ENCODE results near the gene CMYA5.

DNA sequence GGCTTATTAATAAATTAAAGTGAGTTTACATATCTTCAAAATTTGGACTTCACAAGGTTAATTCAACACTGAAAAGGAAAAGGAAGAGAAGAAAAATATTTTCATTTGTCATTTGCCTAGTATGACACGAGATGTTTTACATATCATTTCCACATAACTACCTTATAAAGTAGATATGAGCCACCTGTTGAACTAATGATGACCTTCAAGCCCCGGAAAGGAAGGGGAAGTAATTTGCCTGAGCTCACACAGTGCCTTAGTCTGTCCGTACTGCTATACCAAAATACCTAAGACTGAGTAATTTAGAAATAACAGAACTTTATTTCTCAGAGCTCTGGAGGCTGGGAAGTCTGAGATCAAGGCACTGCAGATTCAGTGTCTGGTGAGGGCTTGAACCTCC, 17.9 kb downstream of the CMYA5 start:
- TF ChIP-seq, protein P1, sequence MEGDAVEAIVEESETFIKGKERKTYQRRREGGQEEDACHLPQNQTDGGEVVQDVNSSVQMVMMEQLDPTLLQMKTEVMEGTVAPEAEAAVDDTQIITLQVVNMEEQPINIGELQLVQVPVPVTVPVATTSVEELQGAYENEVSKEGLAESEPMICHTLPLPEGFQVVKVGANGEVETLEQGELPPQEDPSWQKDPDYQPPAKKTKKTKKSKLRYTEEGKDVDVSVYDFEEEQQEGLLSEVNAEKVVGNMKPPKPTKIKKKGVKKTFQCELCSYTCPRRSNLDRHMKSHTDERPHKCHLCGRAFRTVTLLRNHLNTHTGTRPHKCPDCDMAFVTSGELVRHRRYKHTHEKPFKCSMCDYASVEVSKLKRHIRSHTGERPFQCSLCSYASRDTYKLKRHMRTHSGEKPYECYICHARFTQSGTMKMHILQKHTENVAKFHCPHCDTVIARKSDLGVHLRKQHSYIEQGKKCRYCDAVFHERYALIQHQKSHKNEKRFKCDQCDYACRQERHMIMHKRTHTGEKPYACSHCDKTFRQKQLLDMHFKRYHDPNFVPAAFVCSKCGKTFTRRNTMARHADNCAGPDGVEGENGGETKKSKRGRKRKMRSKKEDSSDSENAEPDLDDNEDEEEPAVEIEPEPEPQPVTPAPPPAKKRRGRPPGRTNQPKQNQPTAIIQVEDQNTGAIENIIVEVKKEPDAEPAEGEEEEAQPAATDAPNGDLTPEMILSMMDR (IDR thresholded peaks at IDR 0.05): no peak
- TF ChIP-seq POLR2AphosphoS5 (IDR thresholded peaks at IDR 0.05) (no peak), POLR2A (IDR thresholded peaks at IDR 0.05) (no peak)
